HG03039 (cell line): ENCODE measurements around the gene RGL2.

Experiments used
- ATAC-seq: cut with Tn5 transposase; IDR thresholded peaks from one replicate; pipeline ENCODE4 v1.9.1; 2021; ENCODE audit warnings: mild to moderate bottlenecking, moderate library complexity; ENCODE audit not compliant: unreplicated experiment

Gene RGL2

GRCh38 chr6:33316603-33317418 lies 18.1 kb upstream of the RGL2 start:
- ATAC-seq: no peak

GRCh38 chr6:33315793-33316602 lies 17.3 kb upstream of the RGL2 start:
- ATAC-seq: no peak

GRCh38 chr6:33314943-33315792 lies 16.4 kb upstream of the RGL2 start:
- no peak for ATAC-seq

- ATAC-seq: no peak
Observed at GRCh38 chr6:33314515-33314942, 15.8 kb upstream of the RGL2 start.

- ATAC-seq: peak; percentile 32
Observed at GRCh38 chr6:33313709-33314514, 15.2 kb upstream of the RGL2 start, which contains the start of gene TAPBP. Gene TAPBP (minus strand): TSS chr6:33314078. CDS start chr6:33314041, 37 bp downstream.

- peak; percentile 0 for ATAC-seq
Observed at GRCh38 chr6:33313105-33313708, 14.5 kb upstream of the RGL2 start.

GRCh38 chr6:33312361-33313104 lies 13.8 kb upstream of the RGL2 start:
- ATAC-seq: no peak

GRCh38 chr6:33306356-33306755 lies 7.6 kb upstream of the RGL2 start:
- ATAC-seq: no peak

GRCh38 chr6:33305052-33305451 lies 6.3 kb upstream of the RGL2 start:
- no peak for ATAC-seq

GRCh38 chr6:33304216-33304615 lies 5.5 kb upstream of the RGL2 start:
- ATAC-seq: no peak

GRCh38 chr6:33301877-33302276 lies 3.1 kb upstream of the RGL2 start:
- ATAC-seq: no peak

GRCh38 chr6:33299237-33299944 lies 649 bp upstream of the RGL2 start:
- peak; percentile 52 for ATAC-seq

- no peak for ATAC-seq
Observed at GRCh38 chr6:33297956-33298772, 578 bp downstream of the RGL2 start.

GRCh38 chr6:33297406-33297955 lies 1.3 kb downstream of the RGL2 start:
- no peak for ATAC-seq

- ATAC-seq: no peak
Observed at GRCh38 chr6:33296797-33297405, 1.8 kb downstream of the RGL2 start.

GRCh38 chr6:33295621-33296369 lies 2.9 kb downstream of the RGL2 start:
- ATAC-seq: no peak
